HepG2 (cell line): ENCODE measurements around the gene NCOA5. TPM values are rescaled to one million over a fixed set of nuclear protein-coding genes. Genes with fewer than 3 reads are reported as not detected.

Experiments
- AFF4 ChIP-seq: sonication (generic); formaldehyde crosslinking; IDR thresholded peaks from 2 replicates; pipeline ENCODE4 v1.4.0; 2020; ENCODE audit warnings: missing genetic modification reagents
- ATF6 ChIP-seq: sonication (generic); formaldehyde crosslinking; conservative IDR thresholded peaks from 2 replicates; pipeline ENCODE4 v1.4.0; 2020; ENCODE audit warnings: missing genetic modification reagents
- CEBPZ ChIP-seq: IDR thresholded peaks from 2 replicates; pipeline ENCODE4 v1.6.1; 2012; ENCODE audit warnings: low read length, improper control_type of control experiment
- FLYWCH1 ChIP-seq: sonication (generic); formaldehyde crosslinking; IDR thresholded peaks from 2 replicates; pipeline ENCODE4 v1.8.1; 2023; ENCODE audit warnings: mild to moderate bottlenecking, missing genetic modification reagents
- GTF2F1 ChIP-seq: fragments of 150-350 bp; IDR thresholded peaks from 2 replicates; pipeline ENCODE4 v1.6.1; 2014; ENCODE audit warnings: low read length
- HOXA9 ChIP-seq: sonication (generic); formaldehyde crosslinking; IDR thresholded peaks from 2 replicates; pipeline ENCODE4 v1.8.1; 2022; ENCODE audit warnings: missing genetic modification reagents, mild to moderate bottlenecking, moderate library complexity, borderline replicate concordance
- KAT2B ChIP-seq: fragments of 150-350 bp; IDR thresholded peaks from 2 replicates; pipeline ENCODE4 v1.6.1; 2014; ENCODE audit warnings: low read depth, low read length, borderline replicate concordance
- MAFG ChIP-seq: sonication (generic); formaldehyde crosslinking; IDR thresholded peaks from 2 replicates; pipeline ENCODE4 v1.5.1; 2020; ENCODE audit warnings: mild to moderate bottlenecking, missing genetic modification reagents
- NFYC ChIP-seq: IDR thresholded peaks from 2 replicates; pipeline ENCODE4 v1.6.1; 2016; ENCODE audit warnings: missing genetic modification reagents, missing compliant biosample characterization
- NRL ChIP-seq: sonication (generic); formaldehyde crosslinking; IDR thresholded peaks from 2 replicates; pipeline ENCODE4 v1.5.0; 2020; ENCODE audit warnings: missing genetic modification reagents, mild to moderate bottlenecking, moderate library complexity, borderline replicate concordance
- PCBP1 ChIP-seq: fragments of 200-400 bp; formaldehyde crosslinking; IDR thresholded peaks from 2 replicates; pipeline ENCODE4 v1.6.1; 2017; ENCODE audit warnings: mild to moderate bottlenecking, low read depth, low read length, borderline replicate concordance
- PLRG1 ChIP-seq: fragments of 450-650 bp; conservative IDR thresholded peaks from 2 replicates; pipeline ENCODE4 v1.6.1; 2016
- RBFOX2 ChIP-seq: fragments of 200-400 bp; formaldehyde crosslinking; IDR thresholded peaks from 2 replicates; pipeline ENCODE4 v1.6.1; 2017; ENCODE audit warnings: low read depth, mild to moderate bottlenecking, low read length
- RFXAP ChIP-seq: sonication (generic); formaldehyde crosslinking; IDR thresholded peaks from 2 replicates; pipeline ENCODE4 v1.4.0; 2020; ENCODE audit warnings: missing genetic modification reagents, borderline replicate concordance
- RNF2 ChIP-seq: fragments of 450-650 bp; conservative IDR thresholded peaks from 2 replicates; pipeline ENCODE4 v1.6.1; 2016; ENCODE audit warnings: low read depth
- SALL2 ChIP-seq: sonication (generic); formaldehyde crosslinking; IDR thresholded peaks from 2 replicates; pipeline ENCODE4 v1.8.1; 2023; ENCODE audit warnings: mild to moderate bottlenecking, missing genetic modification reagents, inconsistent platforms
- SMYD3 ChIP-seq: sonication (generic); formaldehyde crosslinking; IDR thresholded peaks from 2 replicates; pipeline ENCODE4 v1.8.1; 2023; ENCODE audit warnings: mild to moderate bottlenecking, missing genetic modification reagents
- ZIK1 ChIP-seq: sonication (generic); formaldehyde crosslinking; IDR thresholded peaks from 2 replicates; pipeline ENCODE4 v1.5.0; 2020; ENCODE audit warnings: mild to moderate bottlenecking, low read depth, missing genetic modification reagents, borderline replicate concordance
- ZNF350 ChIP-seq: sonication (generic); formaldehyde crosslinking; IDR thresholded peaks from 2 replicates; pipeline ENCODE4 v1.4.0; 2020; ENCODE audit warnings: mild to moderate bottlenecking, low read depth, missing genetic modification reagents, borderline replicate concordance
- ZNF564 ChIP-seq: sonication (generic); formaldehyde crosslinking; IDR thresholded peaks from 2 replicates; pipeline ENCODE4 v1.8.1; 2023; ENCODE audit warnings: mild to moderate bottlenecking, missing genetic modification reagents
- ZNF878 ChIP-seq: sonication (generic); formaldehyde crosslinking; IDR thresholded peaks from 2 replicates; pipeline ENCODE4 v1.8.1; 2023; ENCODE audit warnings: mild to moderate bottlenecking, missing genetic modification reagents, moderate library complexity
- polyA plus RNA-seq, 8 experiments: library from polyadenylated mRNA; depleted of rRNA in 3 of 8; stranded (reverse) in 7 of 8; unstranded in 1 of 8; fragments of >200 nt; fragmentation: Illumina TruSeq in 4 of 8; extraction: Trizol in 4 of 8; gene quantifications; 2 replicates each; pipeline versions ENCODE4 v1.2.1 to v1.2.3, GENCODE V29; 2011 to 2016; ENCODE audit warnings: low read depth in 4 of 8, missing spikeins in 1 of 8, mixed read lengths in 1 of 8; ENCODE audit not compliant: insufficient read depth in 1 of 8
- total RNA-seq, 5 experiments: library from RNA; depleted of rRNA; stranded (reverse); fragments of >200 nt; fragmentation: Illumina TruSeq; extraction: Trizol; gene quantifications; 2 replicates each; pipeline ENCODE4 v1.2.3, GENCODE V29; 2016; ENCODE audit warnings: low read depth in 1 of 5

NCOA5 gene
- total and polyA plus RNA-seq, 2 of the 13 experiments (the other 11 are each of a cell fraction or from before 2014, with no cell fraction given) = 16.5 to 28.4 TPM

- TF ChIP-seq AFF4 (CRISPR knock-in tag) = no peak
- TF ChIP-seq RFXAP (CRISPR knock-in tag) = no peak
- TF ChIP-seq FLYWCH1 = no peak
- no peak for TF ChIP-seq ZNF878
- 0 out of 2 replicates have a peak, but pooled peaks have one; percentile 13 for TF ChIP-seq ZNF350
- TF ChIP-seq PCBP1 = 0 out of 2 replicates have a peak, but pooled peaks have one; percentile 56
- no peak for TF ChIP-seq HOXA9 (CRISPR knock-in tag)
- TF ChIP-seq SMYD3 (CRISPR knock-in tag) = no peak
- TF ChIP-seq MAFG (CRISPR knock-in tag) = no peak
- peak; percentile 66 for TF ChIP-seq NFYC (CRISPR knock-in tag)
- TF ChIP-seq ATF6 (CRISPR knock-in tag) = no peak
- no peak for TF ChIP-seq KAT2B
- no peak for TF ChIP-seq ZNF564 (CRISPR knock-in tag)
- TF ChIP-seq NRL (CRISPR knock-in tag) = no peak
- no peak for TF ChIP-seq PLRG1
- TF ChIP-seq RNF2 = no peak
- no peak for TF ChIP-seq GTF2F1
- TF ChIP-seq ZIK1 (CRISPR knock-in tag) = no peak
- no peak for TF ChIP-seq CEBPZ
- TF ChIP-seq RBFOX2 = peak; percentile 41; the same call in 1 of the 2 replicates
- no peak for TF ChIP-seq SALL2 (CRISPR knock-in tag)
These were observed 28.1 kb upstream of the NCOA5 start, which contains the start of gene CD40 (continued) for GRCh38 chr20:46117704-46118467.
